SU-DHL-6 (cell line): ENCODE measurements around the gene PRR33.
"Not testable (repeated sequence)": the region's sequence is repeated elsewhere in the genome, so short reads cannot be mapped to it uniquely, and the experiment has no call there.

Experiments
- H2AFZ ChIP-seq: fragments of 200-600 bp; sonication (generic); 2 replicates; pipeline ENCODE4 v1.6.1; 2014; ENCODE audit warnings: low read depth, mild to moderate bottlenecking, moderate library complexity, mixed read lengths, antibody characterized with exemption, low read length; ENCODE audit not compliant: severe bottlenecking
- H3F3A ChIP-seq: fragments of 200-600 bp; shearing (Covaris generic); 2 replicates; pipeline ENCODE4 v1.6.0; 2016; ENCODE audit warnings: antibody characterized with exemption, mild to moderate bottlenecking; ENCODE audit not compliant: insufficient read depth
- H3K27ac ChIP-seq: fragments of 200-600 bp; sonication (generic); 2 replicates; pipeline ENCODE4 v1.5.1; 2016; ENCODE audit warnings: low read depth, mild to moderate bottlenecking, low read length, moderate library complexity, mixed read lengths
- H3K27me3 ChIP-seq: fragments of 200-600 bp; sonication (generic), shearing (Covaris generic); 2 replicates; pipeline ENCODE4 v1.6.0; 2014; ENCODE audit warnings: mild to moderate bottlenecking, low read length
- H3K36me3 ChIP-seq: fragments of 200-600 bp; sonication (generic); 2 replicates; pipeline ENCODE4 v1.6.1; 2014; ENCODE audit warnings: mild to moderate bottlenecking, low read length, mixed read lengths
- H3K4me2 ChIP-seq: fragments of 300-600, 200-600 bp; shearing (Covaris generic), sonication (generic); 2 replicates; pipeline ENCODE4 v1.6.0; 2014; ENCODE audit warnings: low read length, low read depth, mild to moderate bottlenecking; ENCODE audit not compliant: poor library complexity, severe bottlenecking
- H3K4me3 ChIP-seq: fragments of 200-600 bp; sonication (generic); 2 replicates; pipeline ENCODE4 v1.5.1; 2014; ENCODE audit warnings: antibody characterized with exemption, low read length, mild to moderate bottlenecking, mixed read lengths; ENCODE audit not compliant: insufficient read depth, poor library complexity, severe bottlenecking
- H3K79me2 ChIP-seq: fragments of 200-600 bp; sonication (generic); 2 replicates; pipeline ENCODE4 v1.6.1; 2014; ENCODE audit warnings: mild to moderate bottlenecking, low read length, moderate library complexity; ENCODE audit not compliant: insufficient read depth
- H3K9ac ChIP-seq: fragments of 200-600 bp; sonication (generic); 2 replicates; pipeline ENCODE4 v1.7.0; 2014; ENCODE audit warnings: mild to moderate bottlenecking, low read length
- H3K9me2 ChIP-seq: fragments of 200-600 bp; sonication (generic); replicated peaks from 2 replicates; pipeline ENCODE4 v1.6.1; 2014; ENCODE audit warnings: low read length; ENCODE audit not compliant: insufficient read depth
- H3K9me3 ChIP-seq: fragments of 200-600 bp; sonication (generic); 2 replicates; pipeline ENCODE4 v1.6.1; 2014; ENCODE audit warnings: low read length, mixed read lengths; ENCODE audit not compliant: insufficient read depth
- H4K20me1 ChIP-seq: fragments of 200-600 bp; sonication (generic); 2 replicates; pipeline ENCODE4 v1.6.1; 2014; ENCODE audit warnings: low read depth, mild to moderate bottlenecking, antibody characterized with exemption, low read length, moderate library complexity, mixed read lengths
- EZH2phosphoT487 ChIP-seq: fragments of 200-600 bp; sonication (generic), shearing (Covaris generic); conservative IDR thresholded peaks from 2 replicates; pipeline ENCODE4 v1.6.1; 2018; ENCODE audit warnings: mild to moderate bottlenecking, antibody characterized with exemption, low read length, moderate library complexity, mixed read lengths
- TF ChIP-seq, protein P1 (sequence below): fragments of 200-600 bp; sonication (generic); IDR thresholded peaks from one replicate; pipeline ENCODE4 v1.5.1; 2017; ENCODE audit warnings: antibody characterized with exemption, mild to moderate bottlenecking, low read length, moderate library complexity; ENCODE audit not compliant: insufficient read depth, poor library complexity, severe bottlenecking

PRR33 gene

DNA sequence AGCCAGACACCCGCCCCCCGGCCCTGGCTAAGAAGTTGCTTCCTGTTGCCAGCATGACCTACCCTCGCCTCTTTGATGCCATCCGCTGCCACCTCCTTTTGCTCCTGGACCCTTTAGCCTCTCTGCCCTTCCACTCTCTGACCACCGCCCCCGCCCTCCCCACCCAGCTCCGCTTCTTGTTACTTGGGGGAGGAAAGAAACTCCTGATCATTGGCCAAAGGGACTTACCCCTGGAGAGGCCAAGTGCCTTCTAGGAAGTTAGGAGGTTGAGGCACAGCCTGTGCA, at the start of gene PRR33:
TSS of gene PRR33 (minus strand) at position 65 of the 285 bp plus-strand sequence. CDS start 1,311 bp downstream, outside the sequence.
- no peak within 1 kb of the TSS for H3K4me3 ChIP-seq
- TF ChIP-seq, protein P1, sequence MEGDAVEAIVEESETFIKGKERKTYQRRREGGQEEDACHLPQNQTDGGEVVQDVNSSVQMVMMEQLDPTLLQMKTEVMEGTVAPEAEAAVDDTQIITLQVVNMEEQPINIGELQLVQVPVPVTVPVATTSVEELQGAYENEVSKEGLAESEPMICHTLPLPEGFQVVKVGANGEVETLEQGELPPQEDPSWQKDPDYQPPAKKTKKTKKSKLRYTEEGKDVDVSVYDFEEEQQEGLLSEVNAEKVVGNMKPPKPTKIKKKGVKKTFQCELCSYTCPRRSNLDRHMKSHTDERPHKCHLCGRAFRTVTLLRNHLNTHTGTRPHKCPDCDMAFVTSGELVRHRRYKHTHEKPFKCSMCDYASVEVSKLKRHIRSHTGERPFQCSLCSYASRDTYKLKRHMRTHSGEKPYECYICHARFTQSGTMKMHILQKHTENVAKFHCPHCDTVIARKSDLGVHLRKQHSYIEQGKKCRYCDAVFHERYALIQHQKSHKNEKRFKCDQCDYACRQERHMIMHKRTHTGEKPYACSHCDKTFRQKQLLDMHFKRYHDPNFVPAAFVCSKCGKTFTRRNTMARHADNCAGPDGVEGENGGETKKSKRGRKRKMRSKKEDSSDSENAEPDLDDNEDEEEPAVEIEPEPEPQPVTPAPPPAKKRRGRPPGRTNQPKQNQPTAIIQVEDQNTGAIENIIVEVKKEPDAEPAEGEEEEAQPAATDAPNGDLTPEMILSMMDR = no peak
- TF ChIP-seq EZH2phosphoT487 = no peak
- no peaks in the 10 kb centered on the region for H4K20me1 ChIP-seq
- no peaks in the 10 kb centered on the region for H3F3A ChIP-seq
- H3K27me3 ChIP-seq = no peaks in the 10 kb centered on the region
- H3K36me3 ChIP-seq = no peaks in the 10 kb centered on the region
- no peaks in the 10 kb centered on the region for H3K9me3 ChIP-seq
- H3K9me2 ChIP-seq = no peaks in the 10 kb centered on the region
- H3K9ac ChIP-seq = no peak within 1 kb of the TSS
- H3K79me2 ChIP-seq = no peaks in the 10 kb centered on the region
- H2AFZ ChIP-seq = no peak within 1 kb of the TSS
- no peak within 1 kb of the TSS for H3K27ac ChIP-seq
- H3K4me2 ChIP-seq = no peak within 1 kb of the TSS

- not testable (repeated sequence) for H3K4me3 ChIP-seq, H3K27ac ChIP-seq, H3K4me2 ChIP-seq, H3K36me3 ChIP-seq, H4K20me1 ChIP-seq, H3F3A ChIP-seq, H3K9me3 ChIP-seq, H3K9ac ChIP-seq, H3K79me2 ChIP-seq, H3K9me2 ChIP-seq, H2AFZ ChIP-seq, H3K27me3 ChIP-seq
Measured at GRCh38 chr11:1939788-1940187, 48.1 kb upstream of the PRR33 start.

- Histone ChIP-seq H2AFZ (no peak overlapping the region), H3K27me3 (no peaks in the 10 kb centered on the region), H3K9me3 (no peaks in the 10 kb centered on the region), H3K27ac (no peak overlapping the region), H3K79me2 (no peaks in the 10 kb centered on the region), H4K20me1 (no peaks in the 10 kb centered on the region), H3K9ac (no peak overlapping the region), H3K36me3 (no peaks in the 10 kb centered on the region), H3F3A (no peaks in the 10 kb centered on the region), H3K4me3 (no peak overlapping the region), H3K9me2 (no peaks in the 10 kb centered on the region), H3K4me2 (no peak overlapping the region)
- TF ChIP-seq, protein P1 = no peak
- no peak for TF ChIP-seq EZH2phosphoT487
Measured at GRCh38 chr11:1939006-1939625, 47.4 kb upstream of the PRR33 start.

GRCh38 chr11:1938343-1939005, 46.8 kb upstream of the PRR33 start:
- H3K79me2 ChIP-seq = no peaks in the 10 kb centered on the region

More at GRCh38 chr11:1938343-1939005, 46.8 kb upstream of the PRR33 start:
- Histone ChIP-seq H3K36me3 (no peaks in the 10 kb centered on the region), H3K9me2 (no peaks in the 10 kb centered on the region), H3K4me3 (no peak overlapping the region), H3K27ac (no peak overlapping the region), H3K9me3 (no peaks in the 10 kb centered on the region), H3K9ac (no peak overlapping the region), H3K4me2 (no peak overlapping the region), H3K27me3 (no peaks in the 10 kb centered on the region), H2AFZ (no peak overlapping the region), H4K20me1 (no peaks in the 10 kb centered on the region), H3F3A (no peaks in the 10 kb centered on the region)
- TF ChIP-seq, protein P1 = no peak
- TF ChIP-seq EZH2phosphoT487 = no peak
